ENCODE results near the gene CRYBG3.

Gene CRYBG3

DNA sequence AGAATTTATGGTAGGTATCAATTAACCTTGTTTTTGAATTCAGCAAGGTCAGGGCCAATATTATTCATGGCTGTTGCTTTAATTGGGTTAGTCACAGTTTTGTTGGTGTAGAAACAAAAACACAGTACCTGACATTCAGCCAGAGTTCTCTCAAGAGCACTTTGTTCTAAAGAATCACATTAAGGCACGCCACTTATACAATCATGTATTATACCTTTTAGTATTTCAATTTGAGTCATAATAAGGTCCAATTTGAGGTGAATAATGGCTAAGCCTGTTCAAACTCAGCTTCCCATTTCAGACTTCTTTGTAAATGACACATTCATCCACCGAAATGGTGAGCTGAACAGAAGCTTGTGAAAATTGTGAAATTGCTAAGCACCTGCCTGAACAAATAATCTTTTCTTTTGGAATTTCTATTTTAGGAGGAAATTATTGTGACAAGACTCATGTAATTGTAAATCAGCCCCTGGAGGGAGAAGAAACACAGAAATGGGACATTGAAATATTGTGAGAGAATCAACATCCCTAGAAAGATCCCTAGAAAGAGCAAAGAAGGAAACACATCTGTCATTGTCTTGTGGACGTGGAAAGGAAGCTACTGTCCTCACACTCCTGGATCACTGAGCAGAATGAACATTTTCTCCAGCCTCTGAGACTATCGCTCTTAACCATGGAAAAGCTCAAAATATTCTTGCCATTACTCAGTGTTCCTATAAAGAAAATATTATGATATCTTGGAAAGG, 121.2 kb downstream of the CRYBG3 start:
- no peak for DNase-seq (ENCODE audit: low read depth in 3 of 3)

DNA sequence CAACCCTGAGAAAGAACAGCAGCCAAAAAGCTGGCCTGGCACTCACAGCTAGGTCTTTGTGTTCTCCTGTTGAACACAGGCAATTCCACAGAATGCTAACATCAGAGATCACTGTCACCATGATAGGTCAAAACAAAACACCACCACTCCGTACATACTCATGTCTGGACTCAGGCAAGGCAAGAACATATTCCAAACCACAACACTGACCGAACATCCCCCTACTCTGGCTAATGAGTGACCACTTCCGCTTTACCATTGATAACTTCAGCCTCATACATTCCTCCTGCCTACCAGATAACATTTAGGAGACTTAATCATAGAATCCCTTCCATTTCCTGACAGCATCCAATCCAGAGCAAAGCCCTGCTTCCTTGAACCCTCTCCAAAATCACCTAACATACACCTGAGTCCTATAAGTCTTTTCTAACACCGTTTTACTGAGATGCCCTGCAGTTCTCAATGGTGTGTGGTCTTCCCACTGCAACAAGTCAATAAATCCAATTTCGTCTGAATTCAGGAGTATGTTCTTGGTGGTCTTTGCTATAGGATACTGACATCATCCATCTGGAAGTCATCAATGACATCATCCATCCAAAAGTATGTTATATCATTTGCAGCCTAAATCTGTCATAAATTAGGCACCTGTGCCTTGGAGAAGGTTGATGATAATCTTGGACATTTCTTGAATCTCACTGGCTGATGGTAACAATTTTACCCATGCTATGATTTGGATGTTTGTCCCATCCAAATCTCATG, 126.7 kb downstream of the CRYBG3 start:
- DNase-seq (ENCODE audit: low read depth in 3 of 3), result no peak

DNA sequence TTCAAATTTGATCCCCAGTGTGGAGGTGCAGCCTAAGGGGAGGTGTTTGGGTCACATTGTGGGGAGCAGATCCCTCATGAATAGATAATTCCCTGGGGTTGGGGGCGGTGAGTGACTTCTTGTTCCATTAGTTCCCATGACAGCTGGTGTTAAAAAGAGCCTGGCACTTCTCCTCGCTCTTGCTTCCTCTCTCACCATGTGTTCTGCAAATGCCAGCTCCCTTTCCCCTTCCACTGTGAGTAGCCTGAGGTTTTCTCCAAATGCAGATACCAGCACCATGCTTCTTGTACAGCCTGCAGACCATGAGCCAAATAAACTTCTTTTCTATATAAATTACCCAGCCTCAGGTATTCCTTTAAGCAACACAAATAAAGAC, 127.3 kb downstream of the CRYBG3 start:
- DNase-seq (ENCODE audit: low read depth in 3 of 3), result no peak

DNA sequence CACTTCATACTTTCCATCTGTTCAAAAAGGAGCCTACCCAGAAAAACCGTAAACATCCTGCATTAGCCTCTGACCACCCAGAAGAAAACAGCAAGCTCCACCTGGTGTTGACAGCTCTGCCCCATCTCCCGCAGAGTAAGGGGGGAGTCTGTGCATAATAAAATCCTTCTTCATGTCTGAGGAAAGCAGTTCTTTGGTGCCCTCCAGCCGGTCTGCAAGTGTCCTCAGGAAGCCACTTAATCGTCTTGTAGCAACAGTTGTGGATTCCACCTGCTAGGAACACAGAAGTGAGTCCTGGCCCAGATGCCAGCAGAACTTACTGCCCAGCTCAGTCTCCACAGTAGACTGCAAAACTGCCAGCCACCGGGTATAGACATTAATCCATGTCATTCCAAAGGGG, 127.9 kb downstream of the CRYBG3 start:
- DNase-seq (ENCODE audit: low read depth in 3 of 3), result no peak

DNA sequence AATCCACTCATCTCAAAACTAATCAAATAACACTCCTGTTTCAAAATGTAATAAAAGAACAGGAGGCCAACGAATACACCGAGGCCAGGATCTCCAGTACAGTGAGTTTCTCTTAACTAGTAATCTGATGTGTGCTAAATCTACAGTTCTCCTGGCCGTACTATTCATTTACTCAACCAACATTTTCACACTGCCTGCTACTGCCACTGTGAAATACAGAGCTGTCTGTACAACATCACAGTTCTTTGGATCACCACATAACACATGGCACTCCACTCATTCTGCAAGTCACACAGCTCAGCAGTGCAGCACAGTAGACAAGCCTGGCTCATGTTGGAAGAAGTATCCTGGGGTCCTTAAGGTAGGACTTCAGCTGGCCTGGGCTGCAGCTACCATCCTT, 128.5 kb downstream of the CRYBG3 start:
- DNase-seq (ENCODE audit: low read depth in 3 of 3), result no peak

DNA sequence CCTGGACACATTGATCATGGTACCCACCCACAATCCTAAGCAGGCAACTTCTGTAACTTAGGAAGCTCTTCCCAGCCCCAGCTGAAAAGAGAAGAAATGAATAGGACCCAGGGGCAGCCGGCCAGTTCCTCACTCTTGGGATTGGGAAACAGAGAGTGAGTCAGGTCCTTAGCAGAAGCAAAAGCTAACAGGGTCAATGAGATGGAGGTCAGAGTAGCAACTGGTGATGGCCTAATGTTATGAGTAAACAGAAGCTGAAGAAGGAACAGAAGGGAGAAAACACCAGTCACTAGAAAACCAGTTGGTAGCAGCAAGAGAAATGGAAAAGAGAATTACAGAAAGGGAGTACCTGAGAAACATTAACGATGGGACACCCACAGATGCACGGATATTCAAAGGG, 130.5 kb downstream of the CRYBG3 start:
- DNase-seq (ENCODE audit: low read depth in 3 of 3), result no peak

DNA sequence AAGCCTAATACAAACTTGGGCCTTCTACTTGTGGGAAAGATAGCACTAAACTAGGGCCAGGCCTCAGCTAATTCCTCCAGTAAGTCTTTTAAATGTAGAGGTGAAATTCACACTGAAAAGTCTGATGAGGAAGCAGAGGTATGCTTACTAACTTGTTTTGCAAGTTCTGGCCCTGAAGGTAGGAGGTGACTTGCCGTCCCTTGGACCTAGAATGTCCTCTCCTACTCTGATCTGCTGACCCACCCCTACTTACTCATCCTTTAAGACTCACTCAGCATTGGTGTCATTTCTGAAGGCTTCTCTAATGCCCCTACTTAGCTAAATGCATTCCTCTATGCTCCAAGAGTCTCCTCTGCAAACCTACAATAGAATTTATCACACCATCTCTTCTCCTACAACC, 131.1 kb downstream of the CRYBG3 start:
- DNase-seq (ENCODE audit: low read depth in 3 of 3), result no peak

DNA sequence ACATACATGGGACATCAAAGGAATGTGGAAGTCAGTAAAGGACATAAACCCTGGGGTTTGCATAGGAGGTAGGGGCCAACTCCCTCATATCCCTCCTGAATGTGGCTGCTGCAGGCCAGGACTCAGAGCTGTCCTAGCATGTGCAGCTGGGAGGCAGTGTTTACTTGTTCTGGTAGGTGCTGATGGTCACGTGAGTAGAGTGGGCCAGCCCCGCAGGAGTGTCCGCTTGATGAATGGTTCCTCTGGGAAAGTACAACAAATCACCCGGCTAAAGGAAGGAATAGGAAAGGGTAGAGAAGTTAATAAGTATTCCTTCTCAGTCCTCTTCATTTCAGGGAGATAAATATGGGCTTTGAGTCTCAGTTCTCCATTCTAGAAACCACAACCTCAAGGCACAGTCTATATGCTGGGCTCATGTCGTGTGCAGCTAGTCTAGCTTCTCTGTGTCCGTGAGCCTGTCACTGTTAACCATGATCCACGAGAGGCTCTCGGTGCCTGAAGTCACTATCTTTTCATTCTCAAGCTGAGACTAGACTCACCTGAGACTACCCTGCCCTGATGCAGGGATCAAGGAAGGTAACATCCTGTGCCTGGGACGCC, 132.5 kb downstream of the CRYBG3 start:
- no peak for DNase-seq (ENCODE audit: low read depth in 3 of 3)

DNA sequence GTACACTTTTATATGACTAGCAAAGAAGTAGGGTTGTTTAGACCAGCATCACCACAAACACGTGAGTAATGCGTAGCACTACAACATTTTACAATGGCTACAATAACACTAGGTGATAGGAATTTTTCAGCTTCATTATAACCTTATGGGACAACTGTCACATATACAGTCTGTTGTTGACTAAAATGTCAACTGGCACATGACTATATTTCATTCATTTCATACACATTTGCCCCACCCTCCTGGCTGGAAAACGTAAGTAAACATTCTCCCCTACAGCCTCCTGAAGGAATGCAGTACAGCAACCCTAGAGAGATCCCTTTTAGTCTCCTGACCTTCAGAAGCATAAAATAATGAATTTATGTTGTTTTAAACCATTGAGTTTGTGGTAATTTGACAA, 134.2 kb downstream of the CRYBG3 start:
- no peak for DNase-seq (ENCODE audit: low read depth in 3 of 3)

DNA sequence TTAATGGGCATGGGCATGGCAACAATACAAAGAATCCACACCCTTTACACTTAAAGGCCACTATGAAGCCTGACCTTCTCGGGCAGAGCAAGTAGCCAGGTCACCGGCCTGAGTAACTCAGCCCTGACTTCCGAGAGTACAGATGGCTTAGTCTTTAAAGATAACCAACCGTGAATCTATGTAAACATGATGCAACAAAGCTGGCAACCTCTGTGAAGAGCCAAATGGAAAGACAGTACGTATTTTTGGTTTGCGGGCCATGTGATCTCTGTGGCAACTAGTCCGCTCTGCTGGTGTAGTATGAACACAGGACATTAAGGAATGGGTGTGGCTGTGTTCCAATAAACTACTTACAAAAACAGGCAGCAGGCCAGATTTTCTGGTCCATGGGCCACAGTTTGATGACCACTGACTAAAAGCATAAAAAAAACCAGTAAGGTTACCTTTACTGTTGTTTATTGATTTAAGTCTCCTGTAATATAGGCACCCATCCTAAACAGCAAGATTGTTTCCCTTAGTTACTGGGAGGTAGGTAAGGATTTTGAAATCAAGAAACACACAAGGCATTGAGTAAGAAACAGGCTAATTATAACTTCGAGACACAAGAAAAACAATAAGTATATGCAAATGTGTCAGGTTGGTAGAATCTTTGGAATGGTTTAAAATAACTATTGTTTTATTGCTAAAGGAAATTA, 136.0 kb downstream of the CRYBG3 start:
- no peak for DNase-seq (ENCODE audit: low read depth in 3 of 3)

DNA sequence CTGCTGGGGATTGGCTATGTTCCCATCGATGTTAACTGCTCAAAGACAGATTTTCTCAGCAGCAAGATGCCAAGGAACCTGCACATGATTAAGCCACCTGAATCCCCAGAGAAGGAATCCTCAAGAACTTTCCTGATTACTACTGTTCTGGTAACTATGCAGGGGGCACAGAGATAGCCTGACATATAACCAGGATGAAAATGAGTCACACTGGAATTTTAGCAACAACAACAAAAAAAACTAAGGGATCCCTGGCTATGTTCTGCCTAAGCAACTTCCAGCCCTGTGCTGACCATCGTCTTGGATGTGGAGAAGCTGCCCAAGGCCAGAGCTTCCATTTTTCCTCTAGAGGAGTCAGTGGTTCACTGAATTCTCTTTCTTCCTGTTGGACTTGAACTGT, 136.6 kb downstream of the CRYBG3 start:
- no peak for DNase-seq (ENCODE audit: low read depth in 3 of 3)

DNA sequence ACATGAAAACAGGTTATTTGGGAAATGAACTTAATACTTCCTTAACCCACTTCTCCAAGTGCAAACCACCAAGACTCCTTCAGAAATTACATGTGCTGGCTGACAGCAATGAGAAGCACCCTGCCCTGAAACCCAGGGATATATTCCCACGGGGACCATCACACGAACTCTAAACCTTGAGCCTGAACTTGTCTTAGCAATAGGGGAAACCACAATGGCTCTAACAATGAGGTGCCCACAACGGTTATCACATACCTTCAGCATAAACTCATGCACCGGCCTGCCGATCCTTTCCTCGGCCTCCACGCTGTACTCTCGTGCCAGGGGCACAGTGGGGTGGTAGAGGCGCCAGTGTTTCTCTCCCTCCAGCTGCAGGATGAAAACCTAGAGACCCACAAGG, 137.0 kb downstream of the CRYBG3 start:
- DNase-seq (ENCODE audit: low read depth in 3 of 3), result no peak

DNA sequence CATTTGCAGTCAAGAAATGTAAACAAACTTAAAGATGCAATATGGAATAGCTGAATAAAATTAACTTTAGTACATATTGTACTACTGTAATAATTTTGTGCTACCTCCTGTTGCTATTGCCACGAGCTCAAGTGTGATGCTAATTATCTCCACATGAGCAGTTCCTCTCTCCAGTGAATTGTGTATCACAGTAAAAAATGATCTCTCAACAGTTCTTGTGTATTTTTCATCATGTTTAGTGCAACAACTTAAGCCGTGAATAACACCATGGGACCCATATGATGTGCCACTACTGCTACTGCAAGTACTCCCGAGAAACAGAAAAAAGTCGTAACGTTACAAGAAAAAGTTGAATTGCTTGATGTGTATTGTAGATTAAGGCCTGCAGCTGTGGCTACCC, 138.1 kb downstream of the CRYBG3 start:
- no peak for DNase-seq (ENCODE audit: low read depth in 3 of 3)

DNA sequence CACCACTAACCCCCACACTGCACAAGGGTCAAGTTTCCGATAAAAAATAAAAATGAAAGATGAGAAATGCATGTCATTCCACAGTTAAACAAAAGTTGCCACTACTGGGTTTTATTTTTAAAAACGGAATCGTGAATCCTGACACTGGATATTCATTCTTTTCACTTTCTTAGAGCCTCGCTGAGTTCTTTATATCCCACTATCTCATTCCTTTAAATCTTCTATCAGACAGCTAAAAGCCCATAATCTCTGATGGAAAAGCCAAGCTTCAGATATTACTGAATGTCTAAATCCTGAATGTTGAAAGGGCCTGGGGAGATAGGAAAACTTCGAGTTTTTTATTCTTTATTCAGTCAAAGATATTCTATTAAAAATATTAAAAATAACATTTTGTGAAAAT, 138.7 kb downstream of the CRYBG3 start:
- DNase-seq (ENCODE audit: low read depth in 3 of 3), result no peak

DNA sequence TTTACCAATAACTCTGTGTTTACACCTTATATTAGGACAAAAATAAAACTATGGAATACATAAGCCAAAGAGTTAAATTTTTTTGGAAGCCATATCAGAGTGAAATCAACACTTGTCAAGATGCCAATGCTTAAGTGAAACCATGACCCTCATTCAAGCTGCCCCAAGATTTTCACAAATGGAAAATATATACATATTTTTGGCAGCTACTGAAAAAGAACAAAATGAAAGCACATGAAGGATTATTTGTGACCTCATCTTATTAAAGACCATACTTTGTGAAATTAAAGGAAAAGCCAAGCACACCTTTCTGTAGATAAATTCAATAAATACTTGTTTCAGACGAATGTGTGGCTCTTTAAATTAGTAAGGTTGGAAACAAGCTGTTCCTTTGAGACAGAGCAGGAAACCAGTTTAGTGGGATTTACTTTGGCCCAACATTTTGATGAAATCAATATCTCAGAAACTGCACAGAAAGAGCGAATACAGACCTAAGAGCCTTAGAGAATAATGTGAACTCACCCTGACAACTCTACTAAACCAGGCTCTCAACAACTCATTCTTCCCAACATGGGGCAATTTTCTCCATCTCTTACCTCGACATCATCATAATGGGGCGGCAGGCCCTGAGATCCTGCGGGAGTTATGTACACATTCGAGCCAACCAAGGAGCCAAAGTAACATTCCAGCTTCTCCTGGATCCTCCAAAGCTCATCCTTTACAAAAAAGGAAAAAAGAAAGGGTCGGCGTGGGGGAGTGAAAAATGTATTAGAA, 139.4 kb downstream of the CRYBG3 start:
- DNase-seq (ENCODE audit: low read depth in 3 of 3), result no peak

DNA sequence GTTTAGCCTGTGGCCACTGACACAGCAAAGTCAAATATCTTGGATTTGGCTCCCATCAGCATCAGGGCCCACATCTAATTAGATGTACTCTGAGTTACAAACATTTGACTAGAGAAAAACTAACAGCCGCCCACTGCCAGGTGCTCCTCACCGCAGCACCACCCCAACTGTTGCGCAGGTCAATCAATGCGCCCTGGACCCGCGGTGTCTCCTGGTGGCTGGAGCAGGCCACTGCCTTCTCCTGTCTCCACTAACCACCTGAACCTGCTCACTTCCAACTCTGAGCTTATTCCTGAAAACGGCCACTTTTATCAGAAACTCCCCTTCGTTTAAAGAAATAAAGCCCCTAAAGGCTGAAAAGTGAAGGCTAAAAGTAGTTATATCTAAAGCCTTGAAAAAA, 146.2 kb downstream of the CRYBG3 start:
- no peak for DNase-seq (ENCODE audit: low read depth in 3 of 3)

DNA sequence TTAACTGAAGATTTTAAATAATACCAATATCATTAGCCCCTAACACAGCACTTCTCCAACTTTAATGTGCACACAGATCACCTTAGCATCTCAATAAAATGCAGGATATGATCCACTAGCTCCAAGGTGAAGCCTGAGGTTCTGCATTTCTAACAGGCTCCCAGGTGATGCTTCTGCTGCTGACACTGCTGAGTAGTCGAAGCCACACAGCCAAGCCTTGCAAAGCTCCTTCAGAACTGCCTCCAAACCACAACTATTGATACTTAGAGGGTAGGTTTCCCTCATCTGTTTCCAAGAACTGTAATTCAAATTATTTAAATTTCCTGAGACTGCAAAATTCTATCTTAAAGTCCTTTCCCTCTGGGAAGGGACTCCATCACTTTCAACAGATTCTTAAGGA, 146.6 kb downstream of the CRYBG3 start:
- DNase-seq (ENCODE audit: low read depth in 3 of 3), result no peak

DNA sequence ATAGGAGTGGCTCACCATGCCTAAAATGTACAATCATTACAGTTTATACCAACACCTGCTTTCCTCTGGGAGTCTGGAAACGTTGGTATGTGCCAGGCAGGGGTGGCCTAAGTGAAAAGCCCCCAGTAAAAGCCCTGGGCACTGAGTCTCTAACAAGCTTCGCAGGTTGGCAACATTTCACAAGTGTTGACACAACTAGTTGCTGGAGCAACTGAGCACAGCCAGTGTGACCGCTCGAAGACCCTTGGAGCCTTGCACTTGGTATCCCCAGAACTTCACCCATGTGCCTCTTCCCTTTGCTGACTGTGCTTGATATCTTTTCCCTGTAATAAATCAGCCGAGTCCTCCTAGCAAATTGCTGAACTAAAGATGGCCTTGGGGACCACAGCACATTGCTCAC, 147.7 kb downstream of the CRYBG3 start:
- DNase-seq (ENCODE audit: low read depth in 3 of 3), result no peak

DNA sequence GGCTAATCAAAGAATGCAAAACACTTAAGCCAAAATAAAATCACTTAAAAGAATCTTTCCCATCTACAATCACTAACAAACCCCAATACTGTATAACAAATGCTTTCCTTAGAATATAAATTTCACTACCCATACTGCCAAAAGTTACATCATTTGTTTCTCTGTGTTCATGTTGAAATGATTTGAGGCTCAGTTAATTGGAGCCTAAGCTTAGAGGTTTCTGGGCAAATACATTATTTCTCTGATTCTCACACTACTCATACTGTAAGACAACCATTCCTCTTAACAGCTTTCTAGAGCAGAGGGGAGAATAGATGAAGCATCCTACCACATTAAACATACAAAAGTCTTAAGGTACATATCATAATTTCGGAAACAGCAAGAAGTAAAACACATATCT, 148.3 kb downstream of the CRYBG3 start:
- DNase-seq (ENCODE audit: low read depth in 3 of 3), result no peak

DNA sequence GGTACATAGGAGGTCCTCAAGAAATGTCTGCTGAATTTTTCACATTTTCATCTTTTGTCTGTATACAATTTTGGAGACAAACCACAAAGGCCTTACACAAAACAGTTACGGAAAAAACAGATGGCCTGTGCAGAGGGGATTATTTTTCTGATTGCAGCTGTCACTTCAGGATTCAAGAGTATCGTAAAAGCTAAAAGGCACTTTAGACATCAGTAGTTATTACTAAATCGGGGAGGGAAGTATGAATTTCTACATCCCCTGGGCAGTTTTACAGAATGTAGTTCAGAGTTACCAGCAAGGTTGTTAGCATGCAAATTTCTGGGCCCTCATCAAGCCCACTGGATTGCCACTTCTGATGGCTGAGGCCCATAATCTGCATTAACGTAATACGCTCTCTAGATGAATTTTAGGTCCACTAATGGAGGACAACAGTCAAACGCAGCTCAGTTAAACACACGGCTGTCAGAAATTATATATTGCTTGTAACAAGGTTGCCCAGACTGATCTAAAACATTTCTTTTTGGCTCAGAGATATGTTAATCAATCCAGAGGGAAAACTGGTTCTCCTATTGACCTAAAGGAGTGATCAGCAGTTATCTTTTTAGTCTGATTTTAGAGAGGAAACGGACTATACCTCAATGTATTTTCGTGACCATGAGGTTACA, 149.3 kb downstream of the CRYBG3 start:
- no peak for DNase-seq (ENCODE audit: low read depth in 3 of 3)
